ENCODE results near the gene MEF2A. TPM values are rescaled to one million over a fixed set of nuclear protein-coding genes. Genes with fewer than 3 reads are reported as not detected.

Gene MEF2A
- total and polyA plus RNA-seq, 8 donors = 9.2 to 24.4 (median 15.9) TPM

DNA sequence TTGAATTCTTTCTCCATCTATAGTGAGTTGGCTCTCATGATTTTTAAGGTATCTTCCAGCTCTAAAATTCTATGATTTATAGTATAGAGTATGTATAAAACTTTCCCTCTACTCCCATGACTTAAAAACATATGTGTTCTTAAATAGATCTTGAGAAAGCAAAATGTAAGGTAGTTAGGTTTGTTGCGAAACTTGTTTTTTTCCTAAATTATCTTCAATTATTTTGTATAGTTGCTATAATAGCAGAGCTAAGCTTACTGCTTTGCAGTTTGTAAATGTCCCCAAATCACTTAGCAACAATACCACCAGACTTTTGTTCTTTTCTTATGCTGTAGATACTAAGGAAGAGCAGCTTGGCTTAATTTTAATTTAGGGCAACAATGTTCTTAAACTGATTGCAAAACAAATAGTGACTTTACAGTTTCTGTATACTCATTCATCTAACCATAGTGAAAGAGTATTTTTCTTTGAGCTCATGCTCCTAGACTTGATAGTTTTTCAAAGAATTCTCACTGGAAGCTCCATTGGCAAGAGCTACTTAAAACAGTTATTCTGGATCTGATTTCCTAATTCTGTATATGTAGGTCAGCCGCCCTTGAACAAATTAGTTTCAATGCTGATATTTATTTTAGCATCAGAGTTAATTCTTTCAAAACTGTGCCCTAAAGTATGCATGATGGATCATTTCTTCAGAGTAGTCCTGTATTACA is 106.3 kb downstream of the MEF2A start:
- peaks cover 0 to 24% (median 13%) of the 10 kb centered on the region in 3 donors for H3K36me3 ChIP-seq
- DNase-seq (no peak), FAIRE-seq (no peak), ATAC-seq (no peak)
- TF ChIP-seq, protein P1, sequence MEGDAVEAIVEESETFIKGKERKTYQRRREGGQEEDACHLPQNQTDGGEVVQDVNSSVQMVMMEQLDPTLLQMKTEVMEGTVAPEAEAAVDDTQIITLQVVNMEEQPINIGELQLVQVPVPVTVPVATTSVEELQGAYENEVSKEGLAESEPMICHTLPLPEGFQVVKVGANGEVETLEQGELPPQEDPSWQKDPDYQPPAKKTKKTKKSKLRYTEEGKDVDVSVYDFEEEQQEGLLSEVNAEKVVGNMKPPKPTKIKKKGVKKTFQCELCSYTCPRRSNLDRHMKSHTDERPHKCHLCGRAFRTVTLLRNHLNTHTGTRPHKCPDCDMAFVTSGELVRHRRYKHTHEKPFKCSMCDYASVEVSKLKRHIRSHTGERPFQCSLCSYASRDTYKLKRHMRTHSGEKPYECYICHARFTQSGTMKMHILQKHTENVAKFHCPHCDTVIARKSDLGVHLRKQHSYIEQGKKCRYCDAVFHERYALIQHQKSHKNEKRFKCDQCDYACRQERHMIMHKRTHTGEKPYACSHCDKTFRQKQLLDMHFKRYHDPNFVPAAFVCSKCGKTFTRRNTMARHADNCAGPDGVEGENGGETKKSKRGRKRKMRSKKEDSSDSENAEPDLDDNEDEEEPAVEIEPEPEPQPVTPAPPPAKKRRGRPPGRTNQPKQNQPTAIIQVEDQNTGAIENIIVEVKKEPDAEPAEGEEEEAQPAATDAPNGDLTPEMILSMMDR (IDR thresholded peaks at IDR 0.05) = no peak
- WGBS, 2 donors = 95 to 100% methylated on average over 2 of the region's 2 CpGs
- H3K4me3 ChIP-seq = no peak overlapping the region
- H3K27ac ChIP-seq = no peak overlapping the region
- no peaks in the 10 kb centered on the region for H3K27me3 ChIP-seq
- intact Hi-C loops (cut with DNase I) = no loop called here
- H3K4me1 ChIP-seq = peaks cover 12 to 14% (median 13%) of the 10 kb centered on the region in 3 donors
- H3K9me3 ChIP-seq = no peaks in the 10 kb centered on the region

DNA sequence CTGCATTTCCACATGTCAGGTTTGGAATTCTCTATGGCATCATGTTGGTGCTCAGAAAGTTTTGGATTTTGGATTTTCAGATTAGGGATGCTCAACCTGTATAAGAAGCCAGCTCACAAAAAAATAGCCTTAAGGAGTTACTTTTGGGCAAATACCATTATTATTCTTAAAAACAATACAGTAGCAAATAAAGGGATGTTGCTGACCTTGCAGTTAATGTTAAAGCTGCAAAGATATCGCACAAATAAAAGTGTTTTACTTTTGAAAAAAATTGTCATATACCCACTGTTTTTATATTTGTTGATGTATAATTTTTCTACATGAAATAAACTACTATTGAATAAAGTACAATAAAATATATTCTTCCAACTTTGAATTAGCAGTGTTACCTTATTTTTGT is 107.3 kb downstream of the MEF2A start:
- Histone ChIP-seq H3K9me3 (no peaks in the 10 kb centered on the region), H3K27ac (no peak overlapping the region), H3K36me3 (peaks cover 0 to 25% (median 13%) of the 10 kb centered on the region in 3 donors), H3K27me3 (no peaks in the 10 kb centered on the region), H3K4me1 (peaks cover 7 to 12% (median 10%) of the 10 kb centered on the region in 3 donors), H3K4me3 (no peak overlapping the region)
- 96 to 99% methylated on average over 1 of the region's 1 CpG for WGBS, 2 donors
- intact Hi-C loops (cut with DNase I) = no loop called here
- ATAC-seq = no peak
- no peak for FAIRE-seq
- TF ChIP-seq, protein P1 (IDR thresholded peaks at IDR 0.05) = no peak
- no peak for DNase-seq

DNA sequence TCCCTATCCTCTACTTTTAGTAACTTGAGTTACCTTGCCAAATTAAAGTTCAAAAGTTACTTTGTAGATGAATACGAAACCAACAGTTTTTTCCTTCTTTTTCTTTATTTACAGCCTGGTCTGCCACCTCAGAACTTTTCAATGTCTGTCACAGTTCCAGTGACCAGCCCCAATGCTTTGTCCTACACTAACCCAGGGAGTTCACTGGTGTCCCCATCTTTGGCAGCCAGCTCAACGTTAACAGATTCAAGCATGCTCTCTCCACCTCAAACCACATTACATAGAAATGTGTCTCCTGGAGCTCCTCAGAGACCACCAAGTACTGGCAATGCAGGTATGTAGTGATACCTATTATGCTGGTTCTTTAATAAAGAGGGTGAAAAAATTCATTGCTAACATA is 108.5 kb downstream of the MEF2A start:
- Histone ChIP-seq H3K4me1 (peaks cover 0 to under 1% (median 0%) of the 10 kb centered on the region in 3 donors), H3K27ac (no peak overlapping the region), H3K9me3 (no peaks in the 10 kb centered on the region), H3K36me3 (peaks cover 0 to 25% (median 13%) of the 10 kb centered on the region in 3 donors), H3K27me3 (no peaks in the 10 kb centered on the region), H3K4me3 (no peak overlapping the region)
- intact Hi-C loops (cut with DNase I) = no loop called here
- DNase-seq (no peak), FAIRE-seq (no peak), ATAC-seq (no peak)
- 81 to 90% methylated on average over 2 of the region's 2 CpGs for WGBS, 2 donors
- TF ChIP-seq, protein P1 (IDR thresholded peaks at IDR 0.05) = no peak

DNA sequence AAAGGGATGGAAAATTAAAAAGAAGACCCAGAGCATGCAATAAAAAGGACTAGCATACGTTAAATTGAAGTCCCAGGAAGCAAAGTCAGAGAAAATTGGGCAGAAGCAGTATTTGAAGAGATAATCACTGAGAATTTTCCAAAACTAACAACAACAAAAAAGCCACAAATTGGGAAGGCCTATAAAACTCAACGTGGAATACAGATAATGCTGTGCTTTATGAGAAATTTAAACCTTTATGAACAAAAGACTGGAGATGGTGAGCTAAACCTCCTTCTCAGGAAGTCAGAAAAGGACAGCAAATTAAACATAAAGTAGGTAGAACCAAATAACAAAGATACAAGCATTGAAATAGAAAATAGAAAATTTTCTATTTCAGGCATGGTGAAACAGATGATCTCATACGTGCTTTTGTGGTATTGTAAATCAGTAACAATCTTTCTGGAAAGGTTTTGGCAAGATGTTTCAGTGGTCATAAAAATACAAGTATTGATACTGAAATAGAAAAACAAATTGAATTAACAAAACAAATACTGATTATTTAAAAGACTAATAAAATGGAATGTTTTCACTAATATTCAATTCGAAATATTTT is 111.9 kb downstream of the MEF2A start:
- Histone ChIP-seq H3K4me3 (no peak overlapping the region), H3K9me3 (no peaks in the 10 kb centered on the region), H3K27me3 (no peaks in the 10 kb centered on the region), H3K27ac (no peak overlapping the region), H3K4me1 (no peaks in the 10 kb centered on the region), H3K36me3 (peaks cover 0 to 25% (median 7%) of the 10 kb centered on the region in 3 donors)
- FAIRE-seq = peak; percentile 64
- WGBS, 2 donors = 84 to 87% methylated on average over 4 of the region's 4 CpGs
- DNase-seq = no peak
- intact Hi-C loops (cut with DNase I) = no loop called here
- ATAC-seq = no peak
- TF ChIP-seq, protein P1 (IDR thresholded peaks at IDR 0.05) = no peak

DNA sequence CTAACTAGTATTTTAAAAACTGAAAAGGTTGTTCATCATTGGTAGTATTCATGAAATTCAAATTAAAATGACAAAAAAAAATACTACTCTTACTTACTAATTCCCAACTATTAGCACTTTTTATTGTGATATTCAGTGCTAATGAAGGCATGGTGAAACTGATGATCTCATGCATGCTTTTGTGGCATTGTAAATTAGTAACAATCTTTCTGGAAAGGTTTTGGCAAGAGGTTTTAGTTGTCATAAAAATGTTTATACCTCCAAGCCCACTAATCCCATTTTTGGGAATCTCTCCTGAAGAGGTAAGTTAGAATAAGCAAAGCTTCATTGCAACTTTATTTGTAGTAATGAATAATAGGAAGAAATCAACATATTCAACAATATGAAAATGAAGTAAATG is 114.5 kb downstream of the MEF2A start:
- ATAC-seq = no peak

More for the DNA sequence above, 114.5 kb downstream of the MEF2A start:
- Histone ChIP-seq H3K27ac (no peak overlapping the region), H3K4me1 (no peaks in the 10 kb centered on the region), H3K36me3 (peaks cover 0 to 15% (median 0%) of the 10 kb centered on the region in 3 donors), H3K9me3 (no peaks in the 10 kb centered on the region), H3K4me3 (no peak overlapping the region), H3K27me3 (no peaks in the 10 kb centered on the region)
- DNase-seq = no peak
- no peak for FAIRE-seq
- TF ChIP-seq, protein P1 (IDR thresholded peaks at IDR 0.05) = no peak
- intact Hi-C loops (cut with DNase I) = no loop called here
